Common myeloid progenitor, CD34-positive (primary cell): ENCODE results near the gene PCDHA7.
"Not testable (repeated sequence)": the region's sequence is repeated elsewhere in the genome, so short reads cannot be mapped to it uniquely, and the experiment has no call there.

Experiments used
- CTCF ChIA-PET: fragments of 350-600 bp; sonication (Branson Sonifier 250); formaldehyde crosslinking; loops from one replicate; lab custom pipeline; 2021; ENCODE audit warnings: antibody characterized with exemption; lab: Charles Lee
- POLR2A ChIA-PET: fragments of 350-600 bp; sonication (Branson Sonifier 250); formaldehyde crosslinking; loops from one replicate; lab custom pipeline; 2021; ENCODE audit warnings: antibody characterized with exemption; lab: Charles Lee
- DNase-seq, 3 donors: peaks; one replicate each; pipeline versions ENCODE4 v3.0.0 to v3.0.0-alpha.2; 2013
- H3K27ac ChIP-seq, 2 experiments: 1 replicate in 1 of 2; 2 replicates in 1 of 2; pipeline ENCODE4 v1.7.0; 2013; ENCODE audit warnings: inconsistent platforms in 2 of 2, low read length in 2 of 2, mild to moderate bottlenecking in 2 of 2, low read depth in 1 of 2, moderate library complexity in 1 of 2; ENCODE audit not compliant: severe bottlenecking in 2 of 2, insufficient read depth in 1 of 2, poor library complexity in 1 of 2
- H3K27me3 ChIP-seq, 5 experiments: replicated peaks in 2 of 5; 1 replicate in 3 of 5; 2 replicates in 2 of 5; pipeline versions ENCODE4 v1.6.1 to v1.7.0; 2013; ENCODE audit warnings: low read length in 4 of 5, mild to moderate bottlenecking in 2 of 5, moderate library complexity in 2 of 5, inconsistent platforms in 1 of 5; ENCODE audit not compliant: insufficient read depth in 5 of 5, control insufficient read depth in 4 of 5
- H3K36me3 ChIP-seq, 4 experiments: 1 replicate in 2 of 4; 2 replicates in 2 of 4; pipeline versions ENCODE4 v1.6.1 to v1.7.0; 2013; ENCODE audit warnings: low read length in 3 of 4, control low read depth in 1 of 4, mild to moderate bottlenecking in 1 of 4; ENCODE audit not compliant: control insufficient read depth in 4 of 4, insufficient read depth in 4 of 4
- H3K4me1 ChIP-seq, 4 experiments: 1 replicate in 3 of 4; 2 replicates in 1 of 4; pipeline versions ENCODE4 v1.6.1 to v1.7.1; 2013; ENCODE audit warnings: low read length in 3 of 4, mild to moderate bottlenecking in 3 of 4, control low read depth in 1 of 4, inconsistent platforms in 1 of 4, moderate library complexity in 1 of 4; ENCODE audit not compliant: control insufficient read depth in 4 of 4, insufficient read depth in 4 of 4; ENCODE audit errors: control extremely low read depth in 1 of 4
- H3K4me3 ChIP-seq, 7 experiments: 1 replicate in 4 of 7; 2 replicates in 3 of 7; pipeline versions ENCODE4 v1.5.1 to v1.7.0; 2013; ENCODE audit warnings: mild to moderate bottlenecking in 7 of 7, low read length in 6 of 7, moderate library complexity in 6 of 7, inconsistent platforms in 2 of 7, low read depth in 2 of 7, control low read depth in 1 of 7; ENCODE audit not compliant: insufficient read depth in 4 of 7, control insufficient read depth in 1 of 7; ENCODE audit errors: extremely low read depth in 1 of 7
- H3K9me3 ChIP-seq, 5 experiments: 1 replicate in 4 of 5; 2 replicates in 1 of 5; pipeline versions ENCODE4 v1.6.1 to v1.7.1; 2013; ENCODE audit warnings: low read length in 4 of 5, mild to moderate bottlenecking in 2 of 5, inconsistent platforms in 1 of 5, low read depth in 1 of 5, moderate library complexity in 1 of 5; ENCODE audit not compliant: control insufficient read depth in 4 of 5, insufficient read depth in 2 of 5; ENCODE audit errors: control extremely low read depth in 1 of 5
- WGBS: methylation state at CpG from one replicate; pipeline ENCODE4 v1.1.5; 2013; ENCODE audit not compliant: insufficient coverage; 5-methylcytosine and 5-hydroxymethylcytosine counted together

PCDHA7 gene

GRCh38 chr5:140834439-140835008 is 455 bp downstream of the PCDHA7 start:
- POLR2A ChIA-PET, H3K27ac ChIP-seq, DNase-seq, CTCF ChIA-PET, H3K36me3 ChIP-seq, H3K4me1 ChIP-seq: not testable (repeated sequence)
- Histone ChIP-seq H3K27me3 (peaks cover 0 to 28% (median 12%) of the 10 kb centered on the region in 5 experiments), H3K9me3 (peaks cover 5 to 40% (median 25%) of the 10 kb centered on the region in 5 experiments), H3K4me3 (peak overlapping the region in 1 of 7 experiments; percentile 5)
- 20% methylated on average over 14 of the region's 38 CpGs for WGBS

DNA sequence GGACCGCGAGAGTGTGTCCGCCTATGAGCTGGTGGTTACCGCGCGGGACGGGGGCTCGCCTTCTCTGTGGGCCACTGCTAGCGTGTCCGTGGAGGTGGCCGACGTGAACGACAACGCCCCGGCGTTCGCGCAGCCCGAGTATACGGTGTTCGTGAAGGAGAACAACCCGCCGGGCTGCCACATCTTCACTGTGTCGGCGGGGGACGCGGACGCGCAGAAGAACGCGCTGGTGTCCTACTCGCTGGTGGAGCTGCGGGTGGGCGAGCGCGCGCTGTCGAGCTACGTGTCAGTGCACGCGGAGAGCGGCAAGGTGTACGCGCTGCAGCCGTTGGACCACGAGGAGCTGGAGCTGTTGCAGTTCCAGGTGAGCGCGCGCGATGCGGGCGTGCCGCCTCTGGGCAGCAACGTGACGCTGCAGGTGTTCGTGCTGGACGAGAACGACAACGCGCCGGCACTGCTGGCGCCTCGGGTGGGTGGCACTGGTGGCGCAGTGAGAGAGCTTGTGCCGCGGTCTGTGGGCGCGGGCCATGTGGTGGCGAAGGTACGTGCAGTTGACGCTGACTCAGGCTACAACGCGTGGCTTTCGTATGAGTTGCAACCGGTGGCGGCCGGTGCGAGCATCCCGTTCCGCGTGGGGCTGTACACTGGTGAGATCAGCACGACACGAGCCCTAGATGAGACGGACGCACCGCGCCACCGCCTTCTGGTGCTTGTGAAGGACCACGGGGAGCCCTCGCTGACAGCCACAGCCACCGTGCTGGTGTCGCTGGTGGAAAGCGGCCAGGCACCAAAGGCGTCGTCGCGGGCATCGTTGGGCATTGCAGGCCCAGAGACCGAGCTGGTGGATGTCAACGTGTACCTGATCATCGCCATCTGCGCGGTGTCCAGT is 1.8 kb downstream of the PCDHA7 start:
- no peak for DNase-seq
- Histone ChIP-seq H3K4me1 (no peaks in the 10 kb centered on the region), H3K27me3 (peaks cover 0 to 21% (median 12%) of the 10 kb centered on the region in 5 experiments), H3K27ac (no peak overlapping the region), H3K36me3 (no peaks in the 10 kb centered on the region), H3K4me3 (no peak overlapping the region), H3K9me3 (peaks cover 8 to 31% (median 17%) of the 10 kb centered on the region in 5 experiments)
- ChIA-PET CTCF (no interaction called here), POLR2A (no interaction called here)
- WGBS = 41% methylated on average over 103 of the region's 103 CpGs

DNA sequence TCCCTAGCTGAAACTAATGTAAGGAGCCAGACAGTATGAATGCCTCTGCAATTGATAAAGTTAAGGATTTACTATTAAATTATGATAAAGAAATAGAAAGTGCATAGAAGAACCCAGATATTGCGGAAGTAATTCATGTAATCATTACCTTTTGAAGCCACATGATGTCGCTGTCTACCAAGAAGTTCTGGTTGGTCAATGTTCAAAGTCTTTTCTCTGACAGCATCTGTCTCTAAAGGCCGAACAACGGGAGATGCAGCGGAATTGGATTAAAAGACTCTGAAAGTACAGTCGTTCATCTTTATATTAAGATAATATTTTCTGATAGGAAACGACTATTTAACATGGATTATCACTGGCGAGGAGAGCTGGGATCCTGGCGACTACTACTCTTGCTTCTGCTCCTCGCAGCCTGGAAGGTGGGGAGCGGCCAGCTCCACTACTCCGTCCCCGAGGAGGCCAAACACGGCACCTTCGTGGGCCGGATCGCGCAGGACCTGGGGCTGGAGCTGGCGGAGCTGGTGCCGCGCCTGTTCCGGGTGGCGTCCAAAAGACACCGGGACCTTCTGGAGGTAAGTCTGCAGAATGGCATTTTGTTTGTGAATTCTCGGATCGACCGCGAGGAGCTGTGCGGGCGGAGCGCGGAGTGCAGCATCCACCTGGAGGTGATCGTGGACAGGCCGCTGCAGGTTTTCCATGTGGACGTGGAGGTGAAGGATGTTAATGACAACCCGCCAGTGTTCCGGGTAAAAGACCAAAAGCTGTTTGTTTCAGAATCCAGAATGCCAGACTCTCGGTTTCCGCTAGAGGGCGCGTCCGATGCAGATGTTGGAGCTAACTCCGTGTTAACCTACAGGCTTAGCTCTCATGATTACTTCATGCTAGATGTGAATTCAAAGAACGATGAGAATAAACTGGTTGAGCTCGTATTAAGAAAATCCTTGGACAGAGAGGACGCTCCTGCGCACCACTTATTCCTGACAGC is 7.2 kb downstream of the PCDHA7 start, which contains the start of gene PCDHA8:
PCDHA8 (plus strand) TSS at position 210 of the 985 bp plus-strand sequence; CDS start at position 345, 135 bp downstream.
- ChIA-PET CTCF (no interaction called here), POLR2A (no interaction called here)
- Histone ChIP-seq H3K4me3 (no peak within 1 kb of the TSS), H3K27me3 (peaks cover 0 to 17% (median under 1%) of the 10 kb centered on the region in 5 experiments), H3K4me1 (no peaks in the 10 kb centered on the region), H3K36me3 (no peaks in the 10 kb centered on the region), H3K9me3 (peaks cover 8 to 29% (median 23%) of the 10 kb centered on the region in 5 experiments), H3K27ac (no peak within 1 kb of the TSS)
- DNase-seq = peak; percentile 2 to 13 (median 6)
- 21% methylated on average over 17 of the region's 47 CpGs for WGBS

GRCh38 chr5:140842798-140843733 is 9.0 kb downstream of the PCDHA7 start:
- POLR2A ChIA-PET = no interaction called here
- WGBS = 45% methylated on average over 58 of the region's 87 CpGs
- Histone ChIP-seq H3K9me3 (peaks cover 8 to 30% (median 20%) of the 10 kb centered on the region in 5 experiments), H3K27ac (no peak overlapping the region), H3K36me3 (no peaks in the 10 kb centered on the region), H3K4me1 (no peaks in the 10 kb centered on the region), H3K27me3 (peaks cover 0 to 14% (median 0%) of the 10 kb centered on the region in 5 experiments), H3K4me3 (no peak overlapping the region)
- no peak for DNase-seq
- CTCF ChIA-PET = no interaction called here

DNA sequence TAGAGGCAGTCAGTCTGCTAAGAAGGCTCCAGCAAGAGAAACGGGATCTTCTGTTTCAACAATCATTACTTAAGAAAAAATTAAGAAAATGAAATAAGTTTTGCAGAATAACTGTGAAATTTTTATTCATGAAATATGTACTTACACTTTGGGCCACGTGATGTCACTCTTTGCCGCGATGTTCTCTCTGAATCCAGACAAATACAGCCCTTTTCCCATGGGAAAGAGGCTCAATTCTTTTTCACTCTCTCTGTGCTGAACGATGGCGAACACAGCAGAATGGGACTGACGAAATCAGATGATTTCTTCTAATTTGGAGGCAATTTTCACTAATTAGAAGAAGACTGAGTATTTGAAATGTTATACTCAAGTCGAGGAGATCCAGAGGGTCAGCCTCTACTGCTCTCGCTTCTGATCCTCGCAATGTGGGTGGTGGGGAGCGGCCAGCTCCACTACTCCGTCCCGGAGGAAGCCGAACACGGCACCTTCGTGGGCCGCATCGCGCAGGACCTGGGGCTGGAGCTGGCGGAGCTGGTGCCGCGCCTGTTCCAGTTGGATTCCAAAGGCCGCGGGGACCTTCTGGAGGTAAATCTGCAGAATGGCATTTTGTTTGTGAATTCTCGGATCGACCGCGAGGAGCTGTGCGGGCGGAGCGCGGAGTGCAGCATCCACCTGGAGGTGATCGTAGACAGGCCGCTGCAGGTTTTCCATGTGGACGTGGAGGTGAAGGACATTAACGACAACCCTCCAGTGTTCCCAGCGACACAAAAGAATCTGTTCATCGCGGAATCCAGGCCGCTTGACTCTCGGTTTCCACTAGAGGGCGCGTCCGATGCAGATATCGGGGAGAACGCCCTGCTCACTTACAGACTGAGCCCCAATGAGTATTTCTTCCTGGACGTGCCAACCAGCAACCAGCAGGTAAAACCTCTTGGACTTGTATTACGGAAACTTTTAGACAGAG is 14.4 kb downstream of the PCDHA7 start, which contains the start of gene PCDHA9:
PCDHA9 (plus strand) TSS at position 244 of the 964 bp plus-strand sequence; CDS start at position 358, 114 bp downstream.
- 20% methylated on average over 23 of the region's 48 CpGs for WGBS
- POLR2A ChIA-PET, DNase-seq, H3K36me3 ChIP-seq, H3K4me3 ChIP-seq, CTCF ChIA-PET, H3K4me1 ChIP-seq, H3K27ac ChIP-seq: not testable (repeated sequence)
- H3K27me3 ChIP-seq = peaks cover 0 to 14% (median 0%) of the 10 kb centered on the region in 5 experiments
- H3K9me3 ChIP-seq = peaks cover 2 to 26% (median 16%) of the 10 kb centered on the region in 5 experiments
